Heart right ventricle (tissue), 16 donors: ENCODE measurements around the gene AAGAB. TPM values are rescaled to one million over a fixed set of nuclear protein-coding genes. Genes with fewer than 3 reads are reported as not detected.
"Not testable (repeated sequence)": the region's sequence is repeated elsewhere in the genome, so short reads cannot be mapped to it uniquely, and the experiment has no call there.

ENCODE experiments used
- ATAC-seq, 8 donors: fragments of 200-7000 bp; cut with Tn5 transposase; one replicate each; pipeline ENCODE4 v1.9.1; 2020; ENCODE audit warnings: mild to moderate bottlenecking in 8 of 8, moderate library complexity in 8 of 8, moderate number of reproducible peaks in 1 of 8
- DNase-seq, 2 donors: peaks; one replicate each; pipeline ENCODE4 v3.0.0-alpha.2; 2020
- H3K27ac ChIP-seq, 10 donors: fragments of 200-600 bp; sonication (generic) in 2 of 10; one replicate each; pipeline versions ENCODE4 v1.5.0 to v1.8.0; 2020 to 2022; ENCODE audit warnings: mild to moderate bottlenecking in 3 of 10
- H3K27me3 ChIP-seq, 7 donors: fragments of 200-600 bp; one replicate each; pipeline ENCODE4 v1.8.0; 2021 to 2022; ENCODE audit warnings: mild to moderate bottlenecking in 2 of 7
- H3K36me3 ChIP-seq, 9 donors: fragments of 200-600 bp; sonication (generic) in 1 of 9; one replicate each; pipeline versions ENCODE4 v1.5.0 to v1.8.0; 2020 to 2022; ENCODE audit warnings: mild to moderate bottlenecking in 2 of 9
- H3K4me1 ChIP-seq, 9 donors: fragments of 200-600 bp; sonication (generic) in 1 of 9; one replicate each; pipeline versions ENCODE4 v1.5.0 to v1.8.0; 2020 to 2022; ENCODE audit warnings: mild to moderate bottlenecking in 4 of 9
- H3K4me3 ChIP-seq, 10 donors: fragments of 200-600 bp; sonication (generic) in 2 of 10; one replicate each; pipeline versions ENCODE4 v1.5.0 to v1.8.0; 2020 to 2022; ENCODE audit warnings: mild to moderate bottlenecking in 7 of 10, moderate library complexity in 2 of 10
- H3K9me3 ChIP-seq, 11 donors: fragments of 200-600 bp in 10 of 11; sonication (generic) in 2 of 11; one replicate each; pipeline versions ENCODE4 v1.5.0 to v1.8.0; 2013 to 2022; ENCODE audit warnings: mild to moderate bottlenecking in 2 of 11, control low read depth in 1 of 11, moderate library complexity in 1 of 11
- WGBS, 2 donors: extraction: QIAGEN DNeasy Blood & Tissue Kit; methylation state at CpG; one replicate each; pipeline ENCODE4 v1.1.7; 2013; ENCODE audit warnings: inconsistent platforms in 1 of 2; 5-methylcytosine and 5-hydroxymethylcytosine counted together
- intact Hi-C, 10 donors: fragments of 100-400 bp; cut with DNase I; formaldehyde crosslinking; loops; one replicate each; pipeline versions ENCODE4 v1.11.1 to v1.14.2; 2022
- polyA plus RNA-seq, 2 donors: library from polyadenylated mRNA; stranded (reverse); fragments of 200-250 nt; gene quantifications; one replicate each; pipeline ENCODE4 v1.2.3, GENCODE V29; 2013
- total RNA-seq, 10 donors: library from RNA; stranded (reverse); fragmentation: NEBNext Ultra II Directional in 3 of 10; extraction: Animal tissue kit (Norgen Biotek cat#: 25700) in 3 of 10; gene quantifications; one replicate each; pipeline versions ENCODE4 v1.2.1 to v1.2.4, GENCODE V29; 2021 to 2023
- TF ChIP-seq, protein P1 (sequence below), 9 donors: fragments of 200-600 bp; sonication (generic) in 2 of 9; IDR thresholded peaks; one replicate each; pipeline versions ENCODE4 v1.5.0 to v1.8.0; 2021 to 2022; ENCODE audit warnings: antibody characterized with exemption in 9 of 9, mild to moderate bottlenecking in 5 of 9, moderate library complexity in 1 of 9
- donor health status: Arrhythmogenic right ventricular cardiomyopathy.
- donor health status: ischemic (EF 13 %, LVEDD 7.1; RV severe dilation, severe dysfunction).
- donor health status: healthy with polysubstance abuse.
- donor health status: DM: no; HTN: yes; CAD: no.
- donor health status: DM: no; HTN: no; CAD: no.
- donor health status: ischemic (EF 25% LVEDD 6.9; RV normal size, moderate dysfunction).
- donor health status: ischemic (EF 25% LVEDD 5.7; RV mildly dilated, moderate dysfunction).
- donor health status: healthy.
- donor health status: DM: yes; HTN: yes; CAD: no.
- donor health status: Ischemic cardiomyopathy.
- donor health status: ischemic (EF 35%, LVEDD 5.7; RV mildly dilated, moderate dysfunction).
- donor health status: nonischemic (EF 11% LVEDD 7.7; RV severe dilation, severe dysfunction).
- donor health status: DM: yes; HTN: yes; CAD: no.
- donor health status: PGD.
- donor health status: ischemic (EF 29% LVEDD 5.4; RV normal size, mild dysfunction).
- donor health status: nonischemic (EF 23%, LVEDD 6.1; RV moderate dilation, normal function).

AAGAB gene
- total and polyA plus RNA-seq, 12 donors = 4.3 to 33.4 (median 24.3) TPM

DNA sequence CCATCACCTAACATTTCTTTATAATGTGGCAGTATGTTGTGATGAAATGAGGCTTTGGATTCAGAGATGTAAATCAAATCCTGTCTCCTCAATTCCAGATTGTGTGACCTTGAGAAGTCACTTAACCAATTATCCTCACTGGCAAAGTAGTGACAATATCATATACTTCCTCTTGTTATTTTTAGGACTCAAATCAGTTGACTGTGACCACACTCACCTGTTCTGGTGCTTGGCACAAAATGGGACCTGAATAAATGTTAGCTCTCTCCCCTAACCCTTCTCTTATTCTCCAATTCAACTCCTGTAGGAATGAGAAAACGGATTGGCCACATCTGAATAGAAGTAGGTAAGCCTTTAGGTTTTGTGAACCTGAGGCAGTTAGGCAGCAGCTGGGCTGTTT is 42.2 kb upstream of the AAGAB start:
- Histone ChIP-seq H3K27me3 (no peaks in the 10 kb centered on the region), H3K36me3 (no peaks in the 10 kb centered on the region), H3K9me3 (no peaks in the 10 kb centered on the region), H3K27ac (no peak overlapping the region), H3K4me1 (no peaks in the 10 kb centered on the region), H3K4me3 (no peak overlapping the region)
- WGBS, 2 donors = 75 to 89% methylated on average over 1 of the region's 1 CpG
- no peak for ATAC-seq
- no peak for DNase-seq
- TF ChIP-seq, protein P1, sequence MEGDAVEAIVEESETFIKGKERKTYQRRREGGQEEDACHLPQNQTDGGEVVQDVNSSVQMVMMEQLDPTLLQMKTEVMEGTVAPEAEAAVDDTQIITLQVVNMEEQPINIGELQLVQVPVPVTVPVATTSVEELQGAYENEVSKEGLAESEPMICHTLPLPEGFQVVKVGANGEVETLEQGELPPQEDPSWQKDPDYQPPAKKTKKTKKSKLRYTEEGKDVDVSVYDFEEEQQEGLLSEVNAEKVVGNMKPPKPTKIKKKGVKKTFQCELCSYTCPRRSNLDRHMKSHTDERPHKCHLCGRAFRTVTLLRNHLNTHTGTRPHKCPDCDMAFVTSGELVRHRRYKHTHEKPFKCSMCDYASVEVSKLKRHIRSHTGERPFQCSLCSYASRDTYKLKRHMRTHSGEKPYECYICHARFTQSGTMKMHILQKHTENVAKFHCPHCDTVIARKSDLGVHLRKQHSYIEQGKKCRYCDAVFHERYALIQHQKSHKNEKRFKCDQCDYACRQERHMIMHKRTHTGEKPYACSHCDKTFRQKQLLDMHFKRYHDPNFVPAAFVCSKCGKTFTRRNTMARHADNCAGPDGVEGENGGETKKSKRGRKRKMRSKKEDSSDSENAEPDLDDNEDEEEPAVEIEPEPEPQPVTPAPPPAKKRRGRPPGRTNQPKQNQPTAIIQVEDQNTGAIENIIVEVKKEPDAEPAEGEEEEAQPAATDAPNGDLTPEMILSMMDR (IDR thresholded peaks at IDR 0.05) = no peak
- intact Hi-C loops = no loop called here

DNA sequence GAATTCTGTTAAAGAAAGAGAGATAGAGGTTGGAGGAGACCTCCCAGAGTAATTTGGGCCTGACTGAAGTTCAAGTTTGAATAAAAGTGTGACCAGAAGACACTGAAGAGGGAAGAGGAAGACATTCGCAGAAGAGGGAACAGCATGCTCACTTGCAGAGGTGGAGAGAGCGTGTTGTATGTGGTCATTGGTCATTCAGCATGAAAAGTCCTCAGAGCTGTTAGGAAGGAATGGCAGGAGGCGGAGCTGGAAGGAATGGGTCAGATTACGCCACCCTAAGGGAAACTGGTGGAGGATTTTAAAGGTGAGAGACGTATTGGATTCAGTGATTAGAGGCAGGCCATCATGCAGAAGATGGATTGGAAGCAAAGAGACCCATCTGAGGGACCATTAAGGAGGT is 41.7 kb upstream of the AAGAB start:
- H3K4me1 ChIP-seq = no peaks in the 10 kb centered on the region
- H3K9me3 ChIP-seq = no peaks in the 10 kb centered on the region
- H3K4me3 ChIP-seq = no peak overlapping the region
- intact Hi-C loops = no loop called here
- no peaks in the 10 kb centered on the region for H3K36me3 ChIP-seq
- TF ChIP-seq, protein P1 (IDR thresholded peaks at IDR 0.05) = no peak
- DNase-seq (no peak), ATAC-seq (no peak)
- 90 to 97% methylated on average over 5 of the region's 5 CpGs for WGBS, 2 donors
- H3K27me3 ChIP-seq = no peaks in the 10 kb centered on the region
- H3K27ac ChIP-seq = no peak overlapping the region

DNA sequence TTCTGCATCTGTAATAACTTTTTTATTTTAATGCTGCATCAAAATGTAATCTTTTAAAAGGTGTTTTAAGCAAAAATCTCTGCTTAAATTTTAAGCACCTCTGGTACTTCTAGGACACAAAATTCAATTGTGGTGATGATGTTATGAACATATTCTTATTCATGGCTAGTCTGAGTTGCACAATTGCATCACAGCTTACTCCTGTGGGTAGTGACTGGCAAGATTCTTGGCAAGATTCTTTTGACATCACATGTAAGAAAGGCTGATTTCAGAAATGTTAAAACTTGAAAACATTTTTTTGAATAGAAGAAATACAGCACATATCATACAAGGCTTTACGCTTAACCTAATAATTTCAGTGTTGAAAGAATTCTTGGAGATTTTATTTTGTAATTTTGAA is 35.9 kb upstream of the AAGAB start:
- no peak for ATAC-seq
- TF ChIP-seq, protein P1 (IDR thresholded peaks at IDR 0.05) = no peak
- DNase-seq = no peak
- no peaks in the 10 kb centered on the region for H3K36me3 ChIP-seq
- WGBS, 2 donors = 99 to 100% methylated on average over 1 of the region's 1 CpG
- H3K27ac ChIP-seq = no peak overlapping the region
- peaks cover 0 to 23% (median 9%) of the 10 kb centered on the region in 11 donors for H3K9me3 ChIP-seq
- no peaks in the 10 kb centered on the region for H3K27me3 ChIP-seq
- H3K4me1 ChIP-seq = no peaks in the 10 kb centered on the region
- no peak overlapping the region for H3K4me3 ChIP-seq
- intact Hi-C loops = no loop called here

DNA sequence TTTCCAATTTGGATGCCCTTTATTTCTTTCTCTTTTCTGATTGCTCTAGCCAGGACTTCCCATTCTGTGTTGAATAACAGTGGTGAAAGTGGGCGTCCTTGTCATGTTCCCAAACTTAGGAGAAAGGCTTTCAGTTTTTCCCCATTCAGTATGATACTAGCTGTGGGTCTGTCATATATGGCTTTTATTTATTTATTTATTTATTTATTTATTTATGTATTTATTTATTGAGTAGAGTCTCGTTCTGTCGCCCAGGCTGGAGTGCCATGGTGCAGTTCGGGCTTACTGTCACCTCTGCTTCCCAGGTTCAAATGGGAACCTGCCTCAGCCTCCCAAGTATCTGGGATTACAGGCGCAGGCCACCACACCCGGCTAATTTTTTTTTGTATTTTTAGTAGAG is 31.9 kb upstream of the AAGAB start:
- H3K27me3 ChIP-seq, DNase-seq, ATAC-seq, H3K27ac ChIP-seq, H3K4me3 ChIP-seq, intact Hi-C loops, H3K36me3 ChIP-seq, H3K4me1 ChIP-seq: not testable (repeated sequence)
- peaks cover 0 to 29% (median 9%) of the 10 kb centered on the region in 11 donors for H3K9me3 ChIP-seq
- 81 to 84% methylated on average over 6 of the region's 6 CpGs for WGBS, 2 donors

DNA sequence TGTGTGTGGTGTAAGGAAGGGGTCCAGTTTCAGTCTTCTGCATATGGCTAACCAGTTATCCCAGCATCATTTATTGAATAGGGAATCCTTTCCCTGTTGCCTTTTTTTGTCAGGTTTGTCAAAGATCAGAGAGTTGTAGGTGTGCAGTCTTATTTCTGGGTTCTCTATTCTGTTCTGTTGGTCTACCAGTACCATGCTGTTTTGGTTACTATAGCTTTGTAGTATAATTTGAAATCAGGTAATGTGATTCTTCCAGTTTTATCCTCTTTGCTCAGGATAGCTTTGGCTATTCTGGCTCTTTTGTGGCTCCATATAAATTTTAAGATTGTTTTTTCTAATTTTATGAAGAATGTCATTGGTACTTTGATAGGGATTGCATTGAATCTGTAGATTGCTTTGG is 31.2 kb upstream of the AAGAB start:
- H3K27me3 ChIP-seq, ATAC-seq, H3K4me1 ChIP-seq, intact Hi-C loops, H3K27ac ChIP-seq, DNase-seq, H3K4me3 ChIP-seq, H3K36me3 ChIP-seq: not testable (repeated sequence)
- H3K9me3 ChIP-seq = peaks cover 0 to 29% (median 9%) of the 10 kb centered on the region in 11 donors

DNA sequence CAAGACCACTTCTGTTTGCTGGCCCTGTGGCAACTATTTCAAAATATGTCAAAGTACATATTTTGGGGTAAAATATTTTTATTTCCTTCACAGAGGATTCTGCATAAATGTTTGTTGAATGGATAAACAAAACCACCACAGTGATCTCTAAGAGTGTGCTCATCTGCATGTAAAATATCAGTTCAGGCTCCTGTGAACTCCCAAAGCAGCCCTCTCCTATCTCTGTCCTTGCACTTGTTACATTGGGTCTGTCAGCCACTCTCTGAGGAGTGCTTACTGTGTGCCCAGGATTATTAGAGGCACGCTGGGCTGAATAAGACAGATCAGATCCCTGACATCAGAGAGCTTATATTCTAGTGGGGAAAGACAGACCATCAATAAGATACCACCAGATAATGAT is 27.3 kb upstream of the AAGAB start:
- Histone ChIP-seq H3K27me3 (no peaks in the 10 kb centered on the region), H3K9me3 (peaks cover 0 to 18% (median 9%) of the 10 kb centered on the region in 11 donors), H3K4me1 (no peaks in the 10 kb centered on the region), H3K4me3 (no peak overlapping the region), H3K36me3 (no peaks in the 10 kb centered on the region), H3K27ac (no peak overlapping the region)
- 76 to 81% methylated on average over 1 of the region's 1 CpG for WGBS, 2 donors
- no peak for DNase-seq
- intact Hi-C loops = no loop called here
- no peak for ATAC-seq
- TF ChIP-seq, protein P1 (IDR thresholded peaks at IDR 0.05) = no peak
